Left lung (tissue), 10 donors: ENCODE data around the gene CTNNA3. TPM values are rescaled to one million over a fixed set of nuclear protein-coding genes. Genes with fewer than 3 reads are reported as not detected.
"Not testable (repeated sequence)": the region's sequence is repeated elsewhere in the genome, so short reads cannot be mapped to it uniquely, and the experiment has no call there.

ENCODE experiments used
- ATAC-seq: fragments of 200-7000 bp; cut with Tn5 transposase; one replicate; pipeline ENCODE4 v1.9.1; 2020; ENCODE audit warnings: moderate library complexity
- DNase-seq, 4 donors: peaks; one replicate each; pipeline ENCODE4 v3.0.0-alpha.2; 2013 to 2020
- H3K27ac ChIP-seq, 2 donors: fragments of 200-600 bp; sonication (generic) in 1 of 2; one replicate each; pipeline versions ENCODE4 v1.5.0 to v1.8.0; 2020 to 2021
- H3K27me3 ChIP-seq, 2 donors: fragments of 200-600 bp; sonication (generic) in 1 of 2; one replicate each; pipeline versions ENCODE4 v1.5.0 to v1.8.0; 2020 to 2021
- H3K36me3 ChIP-seq, 2 donors: fragments of 200-600 bp; sonication (generic) in 1 of 2; one replicate each; pipeline versions ENCODE4 v1.5.0 to v1.8.0; 2020 to 2021
- H3K4me1 ChIP-seq, 2 donors: fragments of 200-600 bp; one replicate each; pipeline ENCODE4 v1.8.0; 2021
- H3K4me3 ChIP-seq, 2 donors: fragments of 200-600 bp; sonication (generic) in 1 of 2; one replicate each; pipeline versions ENCODE4 v1.5.0 to v1.8.0; 2020 to 2021; ENCODE audit warnings: mild to moderate bottlenecking in 1 of 2
- H3K9me3 ChIP-seq, 2 donors: fragments of 200-600 bp; sonication (generic) in 1 of 2; one replicate each; pipeline versions ENCODE4 v1.5.0 to v1.8.0; 2020 to 2021
- intact Hi-C, 2 donors: fragments of 100-400 bp; cut with DNase I; formaldehyde crosslinking; loops; one replicate each; pipeline versions ENCODE4 v1.11.2 to v1.14.2; 2022
- polyA plus RNA-seq, 6 donors: library from polyadenylated mRNA; unstranded; fragments of 120-200 nt; gene quantifications; one replicate each; pipeline ENCODE4 v1.2.1, GENCODE V29; 2013; ENCODE audit not compliant: insufficient read length in 6 of 6
- total RNA-seq, 2 donors: library from RNA; stranded (reverse); fragmentation: NEBNext Ultra II Directional; extraction: Animal tissue kit (Norgen Biotek cat#: 25700); gene quantifications; one replicate each; pipeline ENCODE4 v1.2.1, GENCODE V29; 2021
- TF ChIP-seq, protein P1 (sequence below), 2 donors: fragments of 200-600 bp; sonication (generic) in 1 of 2; IDR thresholded peaks; one replicate each; pipeline versions ENCODE4 v1.5.0 to v1.8.0; 2021; ENCODE audit warnings: antibody characterized with exemption in 2 of 2
- donor health status: DM: no; HTN: yes; CAD: no.
- donor health status: DM: no; HTN: no; CAD: no.

CTNNA3 gene
- total and polyA plus RNA-seq, 8 donors: 1.1 to 8.2 (median 6.6) TPM; not detected in 1

DNA sequence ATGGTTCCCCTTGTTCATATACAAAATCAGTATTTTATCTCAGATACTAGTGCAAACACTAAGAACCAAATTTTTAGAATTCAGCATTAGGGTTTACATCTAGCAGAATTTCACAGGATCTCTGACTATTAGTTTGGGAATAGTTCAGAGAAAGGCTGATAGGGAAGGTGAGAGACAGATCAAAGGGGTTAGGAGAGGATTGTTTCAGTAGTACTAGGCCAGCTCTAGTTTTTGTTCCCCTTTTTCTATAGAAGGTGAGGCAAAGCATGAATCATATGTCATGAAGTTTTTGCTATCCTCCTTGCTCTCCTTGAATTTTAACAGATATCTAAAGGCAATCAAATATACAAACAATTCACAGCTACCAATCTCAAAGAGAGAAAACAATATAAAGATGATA, 26.1 kb upstream of the CTNNA3 start:
- DNase-seq: no peak
- intact Hi-C loops: no loop called here
- Histone ChIP-seq H3K27me3 (no peaks in the 10 kb centered on the region), H3K36me3 (no peaks in the 10 kb centered on the region), H3K9me3 (no peaks in the 10 kb centered on the region), H3K27ac (no peak overlapping the region), H3K4me1 (no peaks in the 10 kb centered on the region), H3K4me3 (no peak overlapping the region)
- TF ChIP-seq, protein P1, sequence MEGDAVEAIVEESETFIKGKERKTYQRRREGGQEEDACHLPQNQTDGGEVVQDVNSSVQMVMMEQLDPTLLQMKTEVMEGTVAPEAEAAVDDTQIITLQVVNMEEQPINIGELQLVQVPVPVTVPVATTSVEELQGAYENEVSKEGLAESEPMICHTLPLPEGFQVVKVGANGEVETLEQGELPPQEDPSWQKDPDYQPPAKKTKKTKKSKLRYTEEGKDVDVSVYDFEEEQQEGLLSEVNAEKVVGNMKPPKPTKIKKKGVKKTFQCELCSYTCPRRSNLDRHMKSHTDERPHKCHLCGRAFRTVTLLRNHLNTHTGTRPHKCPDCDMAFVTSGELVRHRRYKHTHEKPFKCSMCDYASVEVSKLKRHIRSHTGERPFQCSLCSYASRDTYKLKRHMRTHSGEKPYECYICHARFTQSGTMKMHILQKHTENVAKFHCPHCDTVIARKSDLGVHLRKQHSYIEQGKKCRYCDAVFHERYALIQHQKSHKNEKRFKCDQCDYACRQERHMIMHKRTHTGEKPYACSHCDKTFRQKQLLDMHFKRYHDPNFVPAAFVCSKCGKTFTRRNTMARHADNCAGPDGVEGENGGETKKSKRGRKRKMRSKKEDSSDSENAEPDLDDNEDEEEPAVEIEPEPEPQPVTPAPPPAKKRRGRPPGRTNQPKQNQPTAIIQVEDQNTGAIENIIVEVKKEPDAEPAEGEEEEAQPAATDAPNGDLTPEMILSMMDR (IDR thresholded peaks at IDR 0.05): no peak
- no peak for ATAC-seq

DNA sequence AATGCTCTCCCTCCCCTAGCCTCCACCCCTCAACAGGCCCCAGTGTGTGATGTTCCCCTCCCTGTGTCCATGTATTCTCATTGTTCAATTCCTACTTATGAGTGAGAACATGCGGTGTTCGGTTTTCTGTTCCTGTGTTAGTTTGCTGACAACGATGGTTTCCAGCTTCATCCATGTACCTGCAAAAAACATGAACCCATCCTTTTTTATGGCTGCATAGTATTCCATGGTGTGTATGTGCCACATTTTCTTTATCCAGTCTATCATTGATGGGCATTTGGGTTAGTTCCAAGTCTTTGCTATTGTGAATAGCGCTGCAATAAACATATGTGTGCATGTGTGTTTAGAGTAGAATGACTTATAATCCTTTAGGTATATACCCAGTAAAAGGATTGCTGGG, 20.5 kb upstream of the CTNNA3 start:
- H3K27me3 ChIP-seq, intact Hi-C loops, H3K36me3 ChIP-seq, H3K9me3 ChIP-seq, H3K27ac ChIP-seq, DNase-seq, H3K4me1 ChIP-seq, ATAC-seq, H3K4me3 ChIP-seq: not testable (repeated sequence)

DNA sequence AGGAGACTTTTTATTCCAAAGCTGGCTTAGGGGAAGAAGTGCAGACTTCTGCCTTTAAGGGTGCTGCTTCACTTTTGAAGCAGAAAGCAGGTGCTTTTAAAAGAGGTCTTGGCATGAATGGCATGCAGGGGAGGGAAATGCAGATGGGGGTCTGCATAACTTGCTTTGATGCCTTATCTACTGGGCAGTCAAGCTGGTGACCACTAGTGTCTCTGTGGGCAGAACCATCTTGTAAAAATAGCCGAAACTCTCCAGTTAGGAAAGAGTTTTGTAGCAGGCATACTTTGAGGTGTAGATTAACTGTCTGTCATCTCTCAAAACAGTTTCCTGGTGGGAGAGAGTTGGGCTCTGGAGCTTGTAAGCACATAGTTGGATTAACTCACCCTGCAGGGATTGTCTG, 9.9 kb upstream of the CTNNA3 start:
- DNase-seq (no peak), ATAC-seq (no peak)
- Histone ChIP-seq H3K9me3 (no peaks in the 10 kb centered on the region), H3K36me3 (no peaks in the 10 kb centered on the region), H3K27ac (no peak overlapping the region), H3K4me1 (no peaks in the 10 kb centered on the region), H3K27me3 (no peaks in the 10 kb centered on the region), H3K4me3 (no peak overlapping the region)
- TF ChIP-seq, protein P1 (IDR thresholded peaks at IDR 0.05): no peak
- intact Hi-C loops: no loop called here

DNA sequence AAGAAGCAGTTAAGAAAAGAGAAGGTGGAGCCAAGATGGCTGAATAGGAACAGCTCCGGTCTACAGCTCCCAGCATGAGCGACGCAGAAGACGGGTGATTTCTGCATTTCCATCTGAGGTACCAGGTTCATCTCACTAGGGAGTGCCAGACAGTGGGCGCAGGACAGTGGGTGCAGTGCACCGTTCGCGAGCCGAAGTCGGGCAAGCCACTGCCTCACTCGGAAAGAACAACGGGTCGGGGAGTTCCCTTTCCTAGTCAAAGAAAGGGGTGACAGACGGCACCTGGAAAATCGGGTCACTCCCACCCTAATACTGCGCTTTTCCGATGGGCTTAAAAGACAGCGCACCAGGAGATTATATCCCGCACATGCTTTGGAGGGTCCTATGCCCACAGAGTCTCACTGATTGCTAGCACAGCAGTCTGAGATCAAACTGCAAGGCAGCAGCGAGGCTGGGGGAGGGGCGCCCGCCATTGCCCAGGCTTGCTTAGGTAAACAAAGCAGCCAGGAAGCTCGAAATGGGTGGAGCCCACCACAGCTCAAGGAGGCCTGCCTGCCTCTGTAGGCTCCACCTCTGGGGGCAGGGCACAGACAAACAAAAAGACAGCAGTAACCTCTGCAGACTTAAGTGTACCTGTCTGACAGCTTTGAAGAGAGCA, 3.7 kb upstream of the CTNNA3 start:
- H3K4me1 ChIP-seq, H3K9me3 ChIP-seq, H3K4me3 ChIP-seq, ATAC-seq, DNase-seq, H3K27ac ChIP-seq, H3K36me3 ChIP-seq: not testable (repeated sequence)
- peaks cover 0 to 10% of the 10 kb centered on the region in 2 donors for H3K27me3 ChIP-seq
- intact Hi-C loops: loop anchor here in 1 of 2 donors (5.0 kb wide), 1 partner anchor 78 kb away; no protein-coding TSS in a partner anchor

DNA sequence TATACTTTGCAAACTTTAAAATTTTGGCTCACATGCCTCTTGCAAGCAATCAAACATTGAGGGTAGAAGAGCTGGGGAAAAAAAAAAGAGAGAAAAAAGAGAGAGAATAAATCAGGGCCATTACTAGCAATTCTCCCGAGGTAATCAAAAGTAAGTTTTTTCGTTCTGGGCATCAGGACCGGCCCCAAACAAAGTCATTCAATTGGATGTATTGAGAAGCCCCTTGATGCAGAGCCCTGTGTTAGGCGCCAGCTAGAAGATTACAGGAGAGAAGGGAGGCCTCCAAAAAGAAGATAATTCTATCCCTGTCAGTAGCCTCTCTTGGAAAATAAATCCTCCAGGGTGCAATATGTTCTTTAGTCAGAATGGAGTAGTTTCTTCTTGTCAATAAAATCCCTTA, 2.2 kb upstream of the CTNNA3 start:
- intact Hi-C loops: loop anchor here in 1 of 2 donors (5.0 kb wide), 1 partner anchor 79 kb away; no protein-coding TSS in a partner anchor
- DNase-seq: no peak
- TF ChIP-seq, protein P1 (IDR thresholded peaks at IDR 0.05): no peak

DNA sequence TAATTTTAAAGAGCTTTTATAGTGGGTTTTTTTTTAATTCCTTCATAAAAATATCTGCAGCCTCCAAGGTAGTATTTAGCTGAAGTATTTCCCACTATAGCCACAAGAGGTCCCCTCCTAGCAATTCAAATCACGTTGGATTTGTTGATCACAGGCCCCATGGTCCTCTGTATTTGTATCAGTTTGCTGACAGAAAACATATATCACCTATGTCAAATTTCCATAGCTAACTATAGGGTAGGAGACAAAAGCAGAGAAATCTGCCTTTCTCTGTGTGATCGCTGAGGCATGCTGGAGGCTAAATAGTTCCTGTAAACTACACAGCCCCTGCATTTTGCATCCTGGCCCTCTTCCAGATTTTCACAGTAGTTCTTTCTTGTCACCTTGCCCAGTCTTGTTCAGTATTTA, 1.7 kb upstream of the CTNNA3 start:
- no peaks in the 10 kb centered on the region for H3K4me1 ChIP-seq
- peaks cover 3 to 10% of the 10 kb centered on the region in 2 donors for H3K27me3 ChIP-seq
- H3K9me3 ChIP-seq: no peaks in the 10 kb centered on the region
- no peaks in the 10 kb centered on the region for H3K36me3 ChIP-seq
- intact Hi-C loops: loop anchor here in 1 of 2 donors (5.0 kb wide), 1 partner anchor 80 kb away; no protein-coding TSS in a partner anchor
- ATAC-seq: peak; percentile 73
- TF ChIP-seq, protein P1 (IDR thresholded peaks at IDR 0.05): peak; percentile 48 to 63
- H3K4me3 ChIP-seq: no peak overlapping the region
- no peak overlapping the region for H3K27ac ChIP-seq
- DNase-seq: peak in 2 of 4 donors; percentile 35 to 37

More for the DNA sequence above, 2.2 kb upstream of the CTNNA3 start:
- no peaks in the 10 kb centered on the region for H3K36me3 ChIP-seq
- ATAC-seq: no peak
- no peaks in the 10 kb centered on the region for H3K4me1 ChIP-seq
- peaks cover 3 to 10% of the 10 kb centered on the region in 2 donors for H3K27me3 ChIP-seq
- H3K9me3 ChIP-seq: no peaks in the 10 kb centered on the region
- H3K4me3 ChIP-seq: no peak overlapping the region
- no peak overlapping the region for H3K27ac ChIP-seq
